Upper lobe of left lung (tissue), 6 donors: ENCODE measurements around the gene FAM187B. TPM values are rescaled to one million over a fixed set of nuclear protein-coding genes. Genes with fewer than 3 reads are reported as not detected.
"Not testable (repeated sequence)": the region's sequence is repeated elsewhere in the genome, so short reads cannot be mapped to it uniquely, and the experiment has no call there.

Source experiments
- ATAC-seq, 2 donors: fragments of 200-7000 bp; cut with Tn5 transposase; one replicate each; pipeline ENCODE4 v1.9.1; 2022; ENCODE audit warnings: mild to moderate bottlenecking in 2 of 2, moderate library complexity in 2 of 2; ENCODE audit not compliant: low FRiP score in 2 of 2
- DNase-seq, 2 donors: peaks; one replicate each; pipeline ENCODE4 v3.0.0-alpha.2; 2019 to 2020
- H3K27ac ChIP-seq, 4 donors: fragments of 200-600 bp; sonication (generic); one replicate each; pipeline ENCODE4 v1.5.1; 2016 to 2019
- H3K27me3 ChIP-seq, 4 donors: fragments of 200-600 bp; sonication (generic); one replicate each; pipeline ENCODE4 v1.5.1; 2017 to 2019
- H3K36me3 ChIP-seq, 4 donors: fragments of 200-600 bp; sonication (generic); one replicate each; pipeline ENCODE4 v1.5.1; 2016 to 2019
- H3K4me1 ChIP-seq, 4 donors: fragments of 200-600 bp; sonication (generic); one replicate each; pipeline ENCODE4 v1.5.1; 2018 to 2019
- H3K4me3 ChIP-seq, 4 donors: fragments of 200-600 bp; sonication (generic); one replicate each; pipeline ENCODE4 v1.5.1; 2017 to 2019; ENCODE audit warnings: mild to moderate bottlenecking in 2 of 4, moderate library complexity in 1 of 4
- H3K9me3 ChIP-seq, 4 donors: fragments of 200-600 bp; sonication (generic); one replicate each; pipeline ENCODE4 v1.5.1; 2018 to 2019
- EP300 ChIP-seq, 4 donors: sonication (generic); formaldehyde crosslinking; IDR thresholded peaks; one replicate each; pipeline ENCODE4 v1.5.1; 2017; ENCODE audit warnings: antibody characterized with exemption in 4 of 4, control low read depth in 2 of 4
- POLR2A ChIP-seq, 4 donors: fragments of 450-650 bp; IDR thresholded peaks; one replicate each; pipeline ENCODE4 v1.5.1; 2016 to 2017; ENCODE audit warnings: antibody characterized with exemption in 4 of 4, mild to moderate bottlenecking in 2 of 4
- POLR2AphosphoS5 ChIP-seq, 2 donors: sonication (generic); formaldehyde crosslinking; IDR thresholded peaks; one replicate each; pipeline ENCODE4 v1.5.1; 2017; ENCODE audit warnings: antibody characterized with exemption in 2 of 2
- WGBS, 2 donors: methylation state at CpG; one replicate each; pipeline ENCODE4 v1.1.5; 2017 to 2018; 5-methylcytosine and 5-hydroxymethylcytosine counted together
- total RNA-seq, 6 donors: library from RNA; depleted of rRNA in 4 of 6; stranded (reverse); fragments of >200 nt in 4 of 6; gene quantifications; one replicate each; pipeline versions ENCODE4 v1.1.0 to v1.2.1, GENCODE V29; 2016 to 2021
- TF ChIP-seq, protein P1 (sequence below), 6 experiments: fragments of 450-650 bp in 4 of 6; fragments of 200-600 bp in 2 of 6; sonication (generic) in 2 of 6; IDR thresholded peaks; one replicate each; pipeline ENCODE4 v1.5.1; 2016 to 2019; ENCODE audit warnings: antibody characterized with exemption in 6 of 6
- donor health status: DM: no; HTN: no; CAD: no; lungs with moderate emphysema.
- donor health status: DM: no; HTN: yes; CAD: no; lungs with severe emphysema.

FAM187B gene
- total RNA-seq, 6 donors from 2014 or later, result not detected

DNA sequence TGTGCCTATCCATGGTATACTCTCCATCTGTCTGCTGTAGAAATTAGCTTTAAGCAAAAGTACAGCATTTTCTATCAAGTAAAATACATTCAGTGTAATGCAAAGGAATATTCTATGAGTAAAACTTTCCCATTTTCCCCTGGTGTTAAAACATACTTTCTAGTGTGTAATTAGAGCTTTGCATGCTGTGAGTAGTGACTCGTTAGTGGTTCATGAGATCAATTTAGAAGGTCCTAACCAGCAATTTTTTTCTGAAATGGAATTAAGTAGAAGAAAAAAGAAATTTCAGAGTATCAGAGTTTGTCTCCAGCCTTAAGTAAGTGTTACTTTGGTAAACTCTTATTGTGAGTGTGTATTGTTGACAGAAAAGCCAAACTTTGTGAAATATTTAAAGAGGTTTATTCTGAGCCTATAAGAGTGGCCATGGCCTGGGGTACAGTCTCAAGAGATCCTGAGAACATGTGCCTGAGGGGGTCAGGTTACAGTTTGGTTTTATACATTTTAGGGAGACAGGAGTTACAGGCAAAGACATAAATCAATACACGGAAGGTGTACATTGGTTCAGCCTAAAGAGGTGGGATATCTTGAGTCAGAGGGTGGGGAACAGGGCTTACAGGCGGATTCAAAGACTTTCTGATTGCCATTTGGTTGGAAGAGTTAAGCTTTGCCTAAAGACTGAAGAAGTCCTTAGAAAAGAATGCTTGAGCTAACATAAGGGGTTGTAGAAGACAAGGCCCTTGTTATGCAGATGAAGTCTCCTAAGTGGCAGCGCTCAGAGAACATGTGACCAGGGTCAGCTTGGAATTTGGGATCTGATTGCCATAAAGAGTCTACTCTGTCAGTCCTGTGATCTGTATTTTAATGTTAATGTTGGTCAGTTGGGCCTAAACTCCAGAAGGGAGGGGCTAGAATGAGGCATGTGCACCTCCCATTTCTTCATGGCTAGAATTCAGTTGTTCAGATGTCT, 25.5 kb downstream of the FAM187B start:
- H3K4me3 ChIP-seq, result no peak overlapping the region
- no peaks in the 10 kb centered on the region for H3K9me3 ChIP-seq
- DNase-seq (no peak), ATAC-seq (peak in 1 of 2 donors; percentile 34)
- WGBS, 2 donors, result 72 to 76% methylated on average over 4 of the region's 4 CpGs
- no peaks in the 10 kb centered on the region for H3K36me3 ChIP-seq
- peaks cover 4 to 14% (median 9%) of the 10 kb centered on the region in 4 donors for H3K4me1 ChIP-seq
- TF ChIP-seq, protein P1, sequence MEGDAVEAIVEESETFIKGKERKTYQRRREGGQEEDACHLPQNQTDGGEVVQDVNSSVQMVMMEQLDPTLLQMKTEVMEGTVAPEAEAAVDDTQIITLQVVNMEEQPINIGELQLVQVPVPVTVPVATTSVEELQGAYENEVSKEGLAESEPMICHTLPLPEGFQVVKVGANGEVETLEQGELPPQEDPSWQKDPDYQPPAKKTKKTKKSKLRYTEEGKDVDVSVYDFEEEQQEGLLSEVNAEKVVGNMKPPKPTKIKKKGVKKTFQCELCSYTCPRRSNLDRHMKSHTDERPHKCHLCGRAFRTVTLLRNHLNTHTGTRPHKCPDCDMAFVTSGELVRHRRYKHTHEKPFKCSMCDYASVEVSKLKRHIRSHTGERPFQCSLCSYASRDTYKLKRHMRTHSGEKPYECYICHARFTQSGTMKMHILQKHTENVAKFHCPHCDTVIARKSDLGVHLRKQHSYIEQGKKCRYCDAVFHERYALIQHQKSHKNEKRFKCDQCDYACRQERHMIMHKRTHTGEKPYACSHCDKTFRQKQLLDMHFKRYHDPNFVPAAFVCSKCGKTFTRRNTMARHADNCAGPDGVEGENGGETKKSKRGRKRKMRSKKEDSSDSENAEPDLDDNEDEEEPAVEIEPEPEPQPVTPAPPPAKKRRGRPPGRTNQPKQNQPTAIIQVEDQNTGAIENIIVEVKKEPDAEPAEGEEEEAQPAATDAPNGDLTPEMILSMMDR (IDR thresholded peaks at IDR 0.05), result no peak
- TF ChIP-seq POLR2A (IDR thresholded peaks at IDR 0.05) (no peak), POLR2AphosphoS5 (IDR thresholded peaks at IDR 0.05) (no peak), EP300 (IDR thresholded peaks at IDR 0.05) (no peak)
- no peaks in the 10 kb centered on the region for H3K27me3 ChIP-seq
- peak overlapping the region in 1 of 4 donors; percentile 43 for H3K27ac ChIP-seq

DNA sequence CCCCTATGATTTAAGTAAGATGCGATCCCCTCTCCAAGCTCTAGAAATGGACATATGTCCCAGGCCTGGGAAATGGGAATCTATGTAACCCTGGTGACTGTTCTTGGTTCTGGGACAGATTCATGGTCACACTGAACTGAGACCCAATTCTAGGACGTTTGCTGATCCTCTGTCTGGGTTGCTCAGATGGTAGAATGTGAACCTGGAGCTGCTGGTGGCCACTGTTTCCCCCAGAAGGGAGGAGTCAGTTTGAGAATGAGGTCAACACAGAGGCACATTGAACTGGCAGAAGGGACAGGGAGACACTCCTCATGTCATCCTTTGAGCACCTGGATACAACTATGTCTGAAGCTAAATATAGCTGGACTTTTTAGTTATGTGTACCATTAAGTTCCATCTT, 29.1 kb downstream of the FAM187B start:
- Histone ChIP-seq H3K27ac (no peak overlapping the region), H3K4me1 (peaks cover under 1 to 13% (median 4%) of the 10 kb centered on the region in 4 donors), H3K36me3 (no peaks in the 10 kb centered on the region), H3K27me3 (no peaks in the 10 kb centered on the region), H3K4me3 (no peak overlapping the region), H3K9me3 (no peaks in the 10 kb centered on the region)
- no peak for DNase-seq
- WGBS, 2 donors, result 57 to 62% methylated on average over 2 of the region's 2 CpGs
- TF ChIP-seq, protein P1 (IDR thresholded peaks at IDR 0.05), result no peak
- no peak for TF ChIP-seq EP300 (IDR thresholded peaks at IDR 0.05)
- no peak for ATAC-seq

DNA sequence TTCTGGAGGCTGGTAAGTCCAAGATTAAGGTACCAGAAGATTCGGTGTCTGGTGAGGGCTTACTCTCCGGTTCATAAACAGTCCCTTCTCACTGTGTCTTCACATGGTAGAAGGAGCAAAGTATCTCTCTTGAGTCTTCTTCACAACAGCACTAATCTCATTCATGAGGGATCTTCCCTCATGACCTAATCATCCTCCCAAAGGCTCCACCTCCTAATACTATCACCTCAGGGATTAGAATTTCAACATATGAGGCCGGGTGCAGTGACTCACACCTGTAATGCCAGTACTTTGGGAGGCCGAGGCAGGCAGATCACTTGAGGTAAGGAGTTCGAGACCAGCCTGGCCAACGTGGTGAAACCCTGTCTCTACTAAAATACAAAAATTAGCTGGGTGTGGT, 31.7 kb downstream of the FAM187B start:
- not testable (repeated sequence) for H3K36me3 ChIP-seq, H3K4me3 ChIP-seq, H3K27me3 ChIP-seq, DNase-seq, H3K9me3 ChIP-seq, H3K27ac ChIP-seq, H3K4me1 ChIP-seq
- 81 to 94% methylated on average over 6 of the region's 6 CpGs for WGBS, 2 donors
- peak in 1 of 2 donors; percentile 29 for ATAC-seq

DNA sequence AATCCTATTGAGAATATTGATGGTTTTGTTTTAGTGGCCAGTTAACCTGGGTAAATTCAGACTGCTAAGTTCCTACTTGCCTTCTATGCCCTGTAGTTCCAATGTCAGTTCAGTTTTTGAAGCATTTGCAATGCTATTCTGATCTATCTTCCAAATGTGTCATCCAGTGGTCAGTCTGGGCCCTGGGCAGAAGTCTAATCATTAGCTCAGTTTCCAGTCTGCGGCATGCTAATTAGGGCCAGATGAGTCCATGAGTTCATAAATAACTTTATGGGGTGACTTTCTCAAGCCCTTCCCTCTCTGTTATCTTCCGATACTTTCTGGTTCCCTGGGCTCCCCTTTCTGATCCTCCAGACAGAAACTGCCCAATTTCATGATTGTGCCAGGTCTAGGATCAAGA, 32.7 kb downstream of the FAM187B start:
- no peaks in the 10 kb centered on the region for H3K9me3 ChIP-seq
- ATAC-seq, result peak in 1 of 2 donors; percentile 41
- no peak overlapping the region for H3K4me3 ChIP-seq
- H3K4me1 ChIP-seq, result peaks cover 0 to 8% (median 4%) of the 10 kb centered on the region in 4 donors
- no peak for DNase-seq
- no peaks in the 10 kb centered on the region for H3K36me3 ChIP-seq
- H3K27ac ChIP-seq, result no peak overlapping the region
- TF ChIP-seq, protein P1 (IDR thresholded peaks at IDR 0.05), result no peak
- no peak for TF ChIP-seq POLR2A (IDR thresholded peaks at IDR 0.05)
- TF ChIP-seq EP300 (IDR thresholded peaks at IDR 0.05), result no peak
- no peak for TF ChIP-seq POLR2AphosphoS5 (IDR thresholded peaks at IDR 0.05)
- H3K27me3 ChIP-seq, result no peaks in the 10 kb centered on the region
- WGBS, 2 donors, result 62 to 72% methylated on average over 2 of the region's 2 CpGs

DNA sequence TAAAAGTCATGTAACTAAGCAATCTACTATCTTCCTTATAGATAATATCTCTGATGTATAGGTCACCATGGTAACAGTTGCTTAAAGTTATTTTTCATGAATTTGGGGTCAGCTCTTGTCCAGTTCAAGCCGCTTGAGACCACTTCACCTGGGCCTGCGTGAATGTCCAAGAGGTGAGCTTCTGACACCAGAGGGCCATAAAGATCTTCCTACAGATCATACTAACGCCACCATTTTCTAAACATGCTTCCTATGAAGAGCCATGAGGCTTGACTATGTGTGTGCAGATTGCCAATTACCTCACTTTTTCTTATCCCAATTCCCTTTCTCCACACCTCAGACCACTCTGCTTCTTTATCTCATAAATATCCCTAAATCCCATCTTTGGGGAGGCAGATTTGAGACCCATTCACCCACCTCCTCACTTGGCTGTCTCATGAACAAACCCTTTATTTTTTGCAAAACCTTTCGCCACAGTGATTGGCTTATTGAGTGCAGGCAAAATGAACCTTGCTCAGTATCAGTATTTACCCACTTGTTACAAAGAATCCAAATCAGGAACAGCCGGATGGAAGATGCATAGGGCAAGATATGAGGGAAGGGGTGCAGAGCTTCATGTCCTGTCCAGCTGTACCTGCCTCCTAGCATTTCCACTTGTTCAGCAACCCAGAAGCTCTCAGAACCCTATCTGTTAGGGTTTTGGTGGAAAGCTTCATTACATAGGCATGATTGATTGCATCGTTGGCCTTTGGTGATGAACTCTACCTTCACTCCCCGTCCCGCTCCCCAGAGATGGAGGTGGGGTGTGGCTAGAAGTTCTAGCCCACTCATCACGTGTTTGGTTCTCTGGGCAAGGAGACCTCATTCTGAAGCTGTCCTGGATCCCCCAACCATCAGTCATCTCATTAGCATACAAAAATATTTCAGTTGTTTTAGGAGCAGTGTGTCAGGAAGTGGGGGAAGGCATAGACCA, 34.2 kb downstream of the FAM187B start:
- Histone ChIP-seq H3K4me1 (no peaks in the 10 kb centered on the region), H3K4me3 (no peak overlapping the region), H3K9me3 (no peaks in the 10 kb centered on the region), H3K27ac (no peak overlapping the region), H3K36me3 (no peaks in the 10 kb centered on the region), H3K27me3 (no peaks in the 10 kb centered on the region)
- 78 to 81% methylated on average over 8 to 9 of the region's 9 CpGs for WGBS, 2 donors
- ATAC-seq (no peak), DNase-seq (no peak)
- TF ChIP-seq POLR2AphosphoS5 (IDR thresholded peaks at IDR 0.05) (no peak), POLR2A (IDR thresholded peaks at IDR 0.05) (no peak), EP300 (IDR thresholded peaks at IDR 0.05) (no peak)
- TF ChIP-seq, protein P1 (IDR thresholded peaks at IDR 0.05), result no peak
